Thyroid gland (tissue), 4 donors: ENCODE results near the gene IMPDH1. TPM values are rescaled to one million over a fixed set of nuclear protein-coding genes. Genes with fewer than 3 reads are reported as not detected.

Source experiments
- DNase-seq, 2 donors: peaks; one replicate each; pipeline ENCODE4 v3.0.0-alpha.2; 2019
- H3K27ac ChIP-seq, 3 donors: fragments of 200-600 bp; sonication (generic); 1 replicate in 2 of 3; 2 replicates in 1 of 3; pipeline ENCODE4 v1.5.1; 2016 to 2019; ENCODE audit warnings: mild to moderate bottlenecking in 1 of 3, moderate library complexity in 1 of 3
- H3K27me3 ChIP-seq: fragments of 200-600 bp; sonication (generic); one replicate; pipeline ENCODE4 v1.5.1; 2019
- H3K36me3 ChIP-seq, 2 donors: fragments of 200-600 bp; sonication (generic); one replicate each; pipeline ENCODE4 v1.5.1; 2016 to 2019
- H3K4me1 ChIP-seq, 2 donors: fragments of 200-600 bp; sonication (generic); one replicate each; pipeline ENCODE4 v1.5.1; 2017 to 2019
- H3K4me3 ChIP-seq, 3 donors: fragments of 200-600 bp; sonication (generic); replicated peaks in 1 of 3; 1 replicate in 2 of 3; 2 replicates in 1 of 3; pipeline ENCODE4 v1.5.1; 2016; ENCODE audit warnings: mild to moderate bottlenecking in 1 of 3
- H3K9me3 ChIP-seq: fragments of 200-600 bp; sonication (generic); one replicate; pipeline ENCODE4 v1.5.1; 2017
- POLR2A ChIP-seq, 2 donors: fragments of 450-650 bp; IDR thresholded peaks; one replicate each; pipeline ENCODE4 v1.6.1; 2017; ENCODE audit warnings: antibody characterized with exemption in 2 of 2, mild to moderate bottlenecking in 2 of 2, moderate library complexity in 1 of 2
- WGBS, 2 donors: methylation state at CpG; one replicate each; pipeline ENCODE4 v1.1.5; 2017; 5-methylcytosine and 5-hydroxymethylcytosine counted together
- intact Hi-C: fragments of 100-400 bp; cut with DNase I; formaldehyde crosslinking; loops from one replicate; pipeline ENCODE4 v1.15.1; 2023
- total RNA-seq, 4 donors: library from RNA; depleted of rRNA; stranded (reverse); fragments of >200 nt; gene quantifications; one replicate each; pipeline ENCODE4 v1.2.3, GENCODE V29; 2016
- TF ChIP-seq, protein P1 (sequence below), 6 experiments: fragments of 200-600 bp in 3 of 6; fragments of 450-650 bp in 3 of 6; sonication (generic) in 3 of 6; IDR thresholded peaks; one replicate each; pipeline ENCODE4 v1.5.1; 2016 to 2019; ENCODE audit warnings: antibody characterized with exemption in 6 of 6, mild to moderate bottlenecking in 2 of 6, inconsistent platforms in 1 of 6, moderate library complexity in 1 of 6

Gene IMPDH1
- total RNA-seq, 4 donors from 2014 or later: 12.3 to 37.9 (median 22.9) TPM

- Histone ChIP-seq H3K4me1 (no peaks in the 10 kb centered on the region), H3K27me3 (no peaks in the 10 kb centered on the region), H3K27ac (no peak overlapping the region), H3K9me3 (no peaks in the 10 kb centered on the region), H3K4me3 (no peak overlapping the region), H3K36me3 (no peaks in the 10 kb centered on the region)
- 60 to 68% methylated on average over 2 of the region's 2 CpGs for WGBS, 2 donors
- no peak for DNase-seq
- TF ChIP-seq, protein P1, sequence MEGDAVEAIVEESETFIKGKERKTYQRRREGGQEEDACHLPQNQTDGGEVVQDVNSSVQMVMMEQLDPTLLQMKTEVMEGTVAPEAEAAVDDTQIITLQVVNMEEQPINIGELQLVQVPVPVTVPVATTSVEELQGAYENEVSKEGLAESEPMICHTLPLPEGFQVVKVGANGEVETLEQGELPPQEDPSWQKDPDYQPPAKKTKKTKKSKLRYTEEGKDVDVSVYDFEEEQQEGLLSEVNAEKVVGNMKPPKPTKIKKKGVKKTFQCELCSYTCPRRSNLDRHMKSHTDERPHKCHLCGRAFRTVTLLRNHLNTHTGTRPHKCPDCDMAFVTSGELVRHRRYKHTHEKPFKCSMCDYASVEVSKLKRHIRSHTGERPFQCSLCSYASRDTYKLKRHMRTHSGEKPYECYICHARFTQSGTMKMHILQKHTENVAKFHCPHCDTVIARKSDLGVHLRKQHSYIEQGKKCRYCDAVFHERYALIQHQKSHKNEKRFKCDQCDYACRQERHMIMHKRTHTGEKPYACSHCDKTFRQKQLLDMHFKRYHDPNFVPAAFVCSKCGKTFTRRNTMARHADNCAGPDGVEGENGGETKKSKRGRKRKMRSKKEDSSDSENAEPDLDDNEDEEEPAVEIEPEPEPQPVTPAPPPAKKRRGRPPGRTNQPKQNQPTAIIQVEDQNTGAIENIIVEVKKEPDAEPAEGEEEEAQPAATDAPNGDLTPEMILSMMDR (IDR thresholded peaks at IDR 0.05): no peak
- no peak for TF ChIP-seq POLR2A (IDR thresholded peaks at IDR 0.05)
- intact Hi-C loops: no loop called here
Observed at GRCh38 chr7:128378637-128379036, 31.1 kb downstream of the IMPDH1 start.

DNA sequence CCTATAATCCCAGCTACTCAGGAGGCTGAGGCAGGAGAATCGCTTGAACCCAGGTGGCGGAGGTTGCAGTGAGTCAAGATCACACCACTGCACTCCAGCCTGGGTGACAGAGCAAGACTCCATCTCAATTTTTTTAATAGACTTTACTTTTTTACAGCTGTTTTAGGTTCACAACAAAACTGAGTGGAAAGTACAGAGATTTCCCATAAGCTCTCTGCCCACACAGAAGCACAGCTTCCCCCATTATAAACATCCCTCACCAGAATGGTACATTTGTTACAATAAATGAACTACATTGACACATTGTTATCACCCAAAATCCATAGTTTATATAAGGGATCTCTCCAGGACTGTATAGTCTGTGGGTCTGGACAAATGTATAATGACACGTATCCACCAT, 33.7 kb downstream of the IMPDH1 start:
- Histone ChIP-seq H3K4me1 (no peaks in the 10 kb centered on the region), H3K9me3 (no peaks in the 10 kb centered on the region), H3K36me3 (no peaks in the 10 kb centered on the region), H3K27me3 (no peaks in the 10 kb centered on the region), H3K4me3 (no peak overlapping the region), H3K27ac (no peak overlapping the region)
- intact Hi-C loops: no loop called here
- no peak for DNase-seq
- 96 to 98% methylated on average over 3 of the region's 3 CpGs for WGBS, 2 donors
- TF ChIP-seq, protein P1 (IDR thresholded peaks at IDR 0.05): no peak
- TF ChIP-seq POLR2A (IDR thresholded peaks at IDR 0.05): no peak

DNA sequence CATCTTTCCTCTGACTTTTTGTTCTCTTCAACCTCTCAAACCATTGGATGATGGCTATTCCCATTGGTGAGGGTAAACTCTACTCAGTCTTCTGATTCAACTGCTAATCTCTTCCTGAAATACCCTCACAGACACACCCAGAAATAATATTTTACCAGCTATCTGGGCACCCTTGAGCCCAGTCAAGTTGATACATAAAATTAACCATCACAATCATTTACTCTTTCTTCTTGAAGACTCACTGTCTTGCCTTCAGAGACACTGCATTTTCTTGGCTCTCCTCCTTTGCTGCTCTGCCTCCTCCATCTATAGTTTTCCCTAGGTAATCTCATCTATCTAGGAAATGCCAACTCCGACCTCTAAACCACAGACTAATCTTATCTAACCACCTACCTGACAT, 35.7 kb downstream of the IMPDH1 start:
- intact Hi-C loops: no loop called here
- no peaks in the 10 kb centered on the region for H3K9me3 ChIP-seq
- H3K4me3 ChIP-seq: no peak overlapping the region
- H3K27ac ChIP-seq: no peak overlapping the region
- no peaks in the 10 kb centered on the region for H3K4me1 ChIP-seq
- WGBS, 2 donors: 74 to 77% methylated on average over 1 of the region's 1 CpG
- no peak for DNase-seq
- no peaks in the 10 kb centered on the region for H3K36me3 ChIP-seq
- TF ChIP-seq POLR2A (IDR thresholded peaks at IDR 0.05): no peak
- TF ChIP-seq, protein P1 (IDR thresholded peaks at IDR 0.05): no peak
- no peaks in the 10 kb centered on the region for H3K27me3 ChIP-seq

DNA sequence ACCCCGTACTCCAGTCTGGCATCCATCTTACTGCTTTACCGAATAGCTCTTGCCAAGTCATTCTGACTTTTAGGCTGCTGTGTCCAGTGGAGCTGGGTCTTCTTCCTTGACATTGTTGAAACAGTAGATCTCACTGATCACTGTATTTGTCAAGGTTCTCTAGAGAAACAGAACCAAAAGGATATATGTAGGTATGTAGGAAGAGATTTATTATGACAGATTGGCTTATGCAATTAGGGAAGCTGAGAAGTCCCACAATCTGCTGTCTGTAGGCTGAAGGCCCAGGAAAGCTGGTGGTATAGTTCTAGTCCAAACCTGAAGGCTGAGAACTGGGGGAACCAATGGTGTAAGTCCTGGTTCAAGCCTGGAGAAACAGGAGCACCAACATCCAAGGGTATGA, 36.2 kb downstream of the IMPDH1 start:
- TF ChIP-seq, protein P1 (IDR thresholded peaks at IDR 0.05): no peak
- no peak for TF ChIP-seq POLR2A (IDR thresholded peaks at IDR 0.05)
- Histone ChIP-seq H3K27me3 (no peaks in the 10 kb centered on the region), H3K9me3 (no peaks in the 10 kb centered on the region), H3K27ac (no peak overlapping the region), H3K4me3 (no peak overlapping the region), H3K4me1 (no peaks in the 10 kb centered on the region), H3K36me3 (no peaks in the 10 kb centered on the region)
- DNase-seq: no peak
- intact Hi-C loops: no loop called here
- 74 to 82% methylated on average over 2 of the region's 2 CpGs for WGBS, 2 donors

- TF ChIP-seq POLR2A (IDR thresholded peaks at IDR 0.05): no peak
- TF ChIP-seq, protein P1 (IDR thresholded peaks at IDR 0.05): no peak
- Histone ChIP-seq H3K27me3 (no peaks in the 10 kb centered on the region), H3K4me3 (no peak overlapping the region), H3K36me3 (no peaks in the 10 kb centered on the region), H3K4me1 (no peaks in the 10 kb centered on the region), H3K27ac (no peak overlapping the region), H3K9me3 (no peaks in the 10 kb centered on the region)
- DNase-seq: no peak
- intact Hi-C loops: no loop called here
- 86 to 93% methylated on average over 4 of the region's 4 CpGs for WGBS, 2 donors
Observed at GRCh38 chr7:128370491-128370890, 39.3 kb downstream of the IMPDH1 start.
